ENCODE measurements around the gene CCDC87. TPM values are rescaled to one million over a fixed set of nuclear protein-coding genes. Genes with fewer than 3 reads are reported as not detected.
A peak's percentile ranks its signal among the peaks of the same experiment; 100 is the strongest.

CCDC87 gene
- total RNA-seq, 6 experiments from 2014 or later = 0.07 to 0.37 (median 0.12) TPM; not detected in 1

GRCh38 chr11:66604155-66604554 lies 11.3 kb upstream of the CCDC87 start:
- Histone ChIP-seq H3K9me3 (no peaks in the 10 kb centered on the region), H3K27ac (peak overlapping the region in 2 of 3 donors; percentile 16 to 89), H3K4me3 (no peak overlapping the region), H3K4me1 (peaks cover 0 to 79% (median 33%) of the 10 kb centered on the region in 4 donors), H3K36me3 (peaks cover 0 to 10% (median under 1%) of the 10 kb centered on the region in 4 donors), H3K27me3 (no peaks in the 10 kb centered on the region)
- no peak for DNase-seq
- TF ChIP-seq, protein P1, sequence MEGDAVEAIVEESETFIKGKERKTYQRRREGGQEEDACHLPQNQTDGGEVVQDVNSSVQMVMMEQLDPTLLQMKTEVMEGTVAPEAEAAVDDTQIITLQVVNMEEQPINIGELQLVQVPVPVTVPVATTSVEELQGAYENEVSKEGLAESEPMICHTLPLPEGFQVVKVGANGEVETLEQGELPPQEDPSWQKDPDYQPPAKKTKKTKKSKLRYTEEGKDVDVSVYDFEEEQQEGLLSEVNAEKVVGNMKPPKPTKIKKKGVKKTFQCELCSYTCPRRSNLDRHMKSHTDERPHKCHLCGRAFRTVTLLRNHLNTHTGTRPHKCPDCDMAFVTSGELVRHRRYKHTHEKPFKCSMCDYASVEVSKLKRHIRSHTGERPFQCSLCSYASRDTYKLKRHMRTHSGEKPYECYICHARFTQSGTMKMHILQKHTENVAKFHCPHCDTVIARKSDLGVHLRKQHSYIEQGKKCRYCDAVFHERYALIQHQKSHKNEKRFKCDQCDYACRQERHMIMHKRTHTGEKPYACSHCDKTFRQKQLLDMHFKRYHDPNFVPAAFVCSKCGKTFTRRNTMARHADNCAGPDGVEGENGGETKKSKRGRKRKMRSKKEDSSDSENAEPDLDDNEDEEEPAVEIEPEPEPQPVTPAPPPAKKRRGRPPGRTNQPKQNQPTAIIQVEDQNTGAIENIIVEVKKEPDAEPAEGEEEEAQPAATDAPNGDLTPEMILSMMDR (IDR thresholded peaks at IDR 0.05) = no peak
- no peak for TF ChIP-seq POLR2A (IDR thresholded peaks at IDR 0.05)
- WGBS (ENCODE audit: insufficient coverage, low coverage, low lambda C conversion rate, missing lambda C conversion rate) = 18% methylated on average over 5 of the region's 5 CpGs
- intact Hi-C loops (cut with DNase I) = no loop called here
- ATAC-seq = no peak

DNA sequence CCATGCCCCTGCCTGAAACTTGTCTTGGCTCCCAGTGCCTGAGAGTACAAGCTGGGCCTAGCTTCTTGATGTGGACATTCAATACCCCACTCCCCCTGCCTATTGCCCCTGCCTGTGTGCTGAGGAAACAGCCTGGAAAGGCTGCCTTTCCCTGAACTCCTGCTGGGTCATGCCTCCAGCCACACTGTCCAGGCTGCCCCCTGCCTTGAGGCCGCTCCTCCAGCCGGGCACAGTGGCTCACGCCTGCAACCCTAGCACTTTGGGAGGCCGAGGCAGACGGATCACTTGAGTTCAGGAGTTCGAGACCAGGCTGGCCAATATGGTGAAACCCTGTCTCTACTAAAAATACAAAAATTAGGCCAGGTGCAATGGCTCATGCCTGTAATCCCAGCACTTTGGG lies 10.2 kb upstream of the CCDC87 start:
- no peak for ATAC-seq
- TF ChIP-seq POLR2A (IDR thresholded peaks at IDR 0.05) = no peak
- TF ChIP-seq, protein P1 (IDR thresholded peaks at IDR 0.05) = no peak
- intact Hi-C loops (cut with DNase I) = no loop called here
- Histone ChIP-seq H3K4me1 (peaks cover 0 to 78% (median 34%) of the 10 kb centered on the region in 4 donors), H3K4me3 (no peak overlapping the region), H3K27ac (peak overlapping the region in 2 of 3 donors; percentile 69 to 89), H3K9me3 (no peaks in the 10 kb centered on the region), H3K27me3 (no peaks in the 10 kb centered on the region), H3K36me3 (peaks cover 0 to 10% (median under 1%) of the 10 kb centered on the region in 4 donors)
- no peak for DNase-seq
- 59% methylated on average over 6 of the region's 6 CpGs for WGBS (ENCODE audit: insufficient coverage, low coverage, low lambda C conversion rate, missing lambda C conversion rate)

GRCh38 chr11:66600631-66601233 lies 7.9 kb upstream of the CCDC87 start:
- intact Hi-C loops (cut with DNase I) = no loop called here
- ATAC-seq (peak; percentile 22 to 42 (median 31)), DNase-seq (no peak)
- H3K36me3 ChIP-seq = peaks cover 0 to 8% (median 0%) of the 10 kb centered on the region in 4 donors
- peak overlapping the region in 2 of 3 donors; percentile 69 to 89 for H3K27ac ChIP-seq
- H3K4me1 ChIP-seq = peaks cover 0 to 63% (median 24%) of the 10 kb centered on the region in 4 donors
- H3K9me3 ChIP-seq = no peaks in the 10 kb centered on the region
- 23% methylated on average over 3 of the region's 4 CpGs for WGBS (ENCODE audit: insufficient coverage, low coverage, low lambda C conversion rate, missing lambda C conversion rate)
- TF ChIP-seq POLR2A (IDR thresholded peaks at IDR 0.05) = no peak
- TF ChIP-seq, protein P1 (IDR thresholded peaks at IDR 0.05) = no peak
- H3K4me3 ChIP-seq = no peak overlapping the region
- no peaks in the 10 kb centered on the region for H3K27me3 ChIP-seq

GRCh38 chr11:66600219-66600618 lies 7.4 kb upstream of the CCDC87 start:
- TF ChIP-seq POLR2A (IDR thresholded peaks at IDR 0.05) = no peak
- TF ChIP-seq, protein P1 (IDR thresholded peaks at IDR 0.05) = no peak
- Histone ChIP-seq H3K9me3 (no peaks in the 10 kb centered on the region), H3K27ac (peak overlapping the region in 2 of 3 donors; percentile 69 to 89), H3K4me1 (peaks cover 0 to 64% (median 24%) of the 10 kb centered on the region in 4 donors), H3K27me3 (no peaks in the 10 kb centered on the region), H3K4me3 (no peak overlapping the region), H3K36me3 (peaks cover 0 to 4% (median 0%) of the 10 kb centered on the region in 4 donors)
- no peak for ATAC-seq
- WGBS (ENCODE audit: insufficient coverage, low coverage, low lambda C conversion rate, missing lambda C conversion rate) = 71% methylated on average over 1 of the region's 2 CpGs
- intact Hi-C loops (cut with DNase I) = no loop called here
- DNase-seq = no peak
